ENCODE measurements around the gene KRT17.

GRCh38 chr17:41621916-41622315 is 2.5 kb downstream of the KRT17 start:
- TF ChIP-seq, protein P1, sequence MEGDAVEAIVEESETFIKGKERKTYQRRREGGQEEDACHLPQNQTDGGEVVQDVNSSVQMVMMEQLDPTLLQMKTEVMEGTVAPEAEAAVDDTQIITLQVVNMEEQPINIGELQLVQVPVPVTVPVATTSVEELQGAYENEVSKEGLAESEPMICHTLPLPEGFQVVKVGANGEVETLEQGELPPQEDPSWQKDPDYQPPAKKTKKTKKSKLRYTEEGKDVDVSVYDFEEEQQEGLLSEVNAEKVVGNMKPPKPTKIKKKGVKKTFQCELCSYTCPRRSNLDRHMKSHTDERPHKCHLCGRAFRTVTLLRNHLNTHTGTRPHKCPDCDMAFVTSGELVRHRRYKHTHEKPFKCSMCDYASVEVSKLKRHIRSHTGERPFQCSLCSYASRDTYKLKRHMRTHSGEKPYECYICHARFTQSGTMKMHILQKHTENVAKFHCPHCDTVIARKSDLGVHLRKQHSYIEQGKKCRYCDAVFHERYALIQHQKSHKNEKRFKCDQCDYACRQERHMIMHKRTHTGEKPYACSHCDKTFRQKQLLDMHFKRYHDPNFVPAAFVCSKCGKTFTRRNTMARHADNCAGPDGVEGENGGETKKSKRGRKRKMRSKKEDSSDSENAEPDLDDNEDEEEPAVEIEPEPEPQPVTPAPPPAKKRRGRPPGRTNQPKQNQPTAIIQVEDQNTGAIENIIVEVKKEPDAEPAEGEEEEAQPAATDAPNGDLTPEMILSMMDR (IDR thresholded peaks at IDR 0.05), result no peak
- TF ChIP-seq POLR2A (IDR thresholded peaks at IDR 0.05) (no peak), POLR2AphosphoS5 (IDR thresholded peaks at IDR 0.05) (no peak), EP300 (IDR thresholded peaks at IDR 0.05) (no peak)
